Astrocyte of the hippocampus (primary cell): ENCODE measurements around the gene MPLKIP.
"Not testable (repeated sequence)": the region's sequence is repeated elsewhere in the genome, so short reads cannot be mapped to it uniquely, and the experiment has no call there.

ENCODE experiments used
- DNase-seq: peaks from one replicate; pipeline ENCODE4 v3.0.0; 2011; ENCODE audit warnings: low read depth, low spot score

Gene MPLKIP

DNA sequence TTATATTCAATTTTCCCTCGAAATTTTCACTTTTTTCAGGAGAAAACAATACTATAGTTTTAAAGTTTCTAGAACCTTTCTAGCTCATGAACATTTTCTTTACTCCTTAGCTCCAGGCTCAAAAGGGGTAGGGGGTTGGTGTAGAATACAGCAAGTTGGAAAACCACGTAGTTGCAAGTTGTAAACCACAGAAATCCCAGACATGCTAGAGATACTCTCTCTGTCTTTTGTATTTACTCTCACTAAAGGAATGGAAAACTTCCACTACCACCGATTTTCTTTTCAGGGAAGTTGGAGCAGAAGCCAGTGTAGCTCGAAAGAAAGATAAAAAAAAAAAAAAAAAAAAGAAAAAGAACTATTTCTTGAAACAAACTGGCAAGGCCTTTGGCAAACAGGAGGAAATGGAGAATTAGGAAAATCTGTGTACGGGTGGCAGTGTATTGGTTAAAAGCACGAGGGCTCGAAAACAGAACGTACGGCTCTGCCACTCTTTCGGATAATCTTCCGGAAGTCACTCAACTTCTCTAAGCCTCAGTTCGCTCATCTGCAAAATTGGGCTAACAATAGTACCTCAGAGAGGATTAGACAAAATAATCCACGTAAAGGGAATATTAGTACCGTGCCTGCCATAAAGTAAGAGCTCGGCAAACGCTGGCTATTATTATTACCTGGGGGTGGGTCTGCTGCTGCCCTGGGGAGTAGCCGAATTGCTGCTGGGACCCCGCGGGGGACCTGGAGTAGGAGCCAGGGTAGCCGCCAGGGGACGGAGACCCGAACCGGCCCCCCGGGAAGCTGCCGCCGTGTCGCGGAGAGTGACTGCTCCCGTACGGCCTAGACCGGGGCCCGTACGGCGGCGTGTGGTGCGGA is 628 bp downstream of the MPLKIP start:
- DNase-seq, result peak; percentile 60

DNA sequence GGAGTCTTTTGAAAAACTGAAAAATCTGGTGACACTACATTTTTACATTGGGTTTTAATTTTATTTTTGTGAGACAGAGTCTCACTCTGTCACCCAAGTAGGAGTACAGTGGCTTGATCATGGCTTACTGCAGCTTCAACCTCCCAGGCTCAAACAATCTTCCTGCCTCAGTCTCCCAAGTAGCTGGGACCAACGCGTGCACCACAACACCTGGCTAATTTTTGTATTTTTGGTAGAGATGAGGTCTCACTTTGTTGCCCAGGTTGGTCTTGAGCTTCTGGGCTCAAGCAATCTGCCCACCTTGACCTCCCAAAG is 11.5 kb downstream of the MPLKIP start:
- no peak for DNase-seq

GRCh38 chr7:40122100-40122939 is 12.1 kb downstream of the MPLKIP start:
- not testable (repeated sequence) for DNase-seq

DNA sequence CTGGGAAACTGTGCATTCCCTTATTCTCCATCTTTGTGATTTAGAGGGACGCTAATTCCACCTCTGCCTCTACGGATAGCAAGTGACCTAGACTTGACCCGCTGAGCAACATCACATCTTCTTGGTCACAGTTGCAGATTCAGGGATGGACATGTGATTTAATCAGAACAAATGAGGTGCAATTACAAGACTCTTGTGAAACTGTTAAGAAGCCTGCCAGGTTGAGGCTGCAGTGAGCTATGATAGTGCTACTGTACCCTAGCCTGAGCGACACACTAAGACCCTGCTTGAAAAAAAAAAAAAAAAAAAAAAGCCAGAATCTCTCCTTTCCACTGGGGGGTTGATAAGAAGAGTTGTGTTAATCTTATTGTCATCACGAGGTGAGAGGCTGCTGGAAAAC is 14.4 kb downstream of the MPLKIP start:
- no peak for DNase-seq

DNA sequence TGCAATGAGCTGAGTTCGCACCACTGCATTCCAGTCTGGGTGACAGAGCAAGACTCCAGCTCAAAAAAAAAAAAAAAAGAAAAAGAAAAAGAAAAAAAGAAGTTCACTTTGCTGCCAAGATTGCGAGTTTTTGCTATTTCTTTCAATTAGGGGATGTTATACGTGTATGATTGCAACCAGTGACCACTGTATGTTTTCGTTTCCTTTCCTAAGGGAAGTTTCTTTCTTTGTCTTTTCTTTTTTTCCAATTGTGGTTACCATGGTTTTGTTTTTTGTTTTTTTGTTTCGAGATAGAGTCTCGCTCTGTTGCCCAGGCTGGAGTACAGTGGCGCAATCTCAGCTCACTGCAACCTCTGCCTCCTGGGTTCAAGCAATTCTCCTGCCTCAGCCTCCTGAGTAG is 16.2 kb downstream of the MPLKIP start:
- DNase-seq, result not testable (repeated sequence)

DNA sequence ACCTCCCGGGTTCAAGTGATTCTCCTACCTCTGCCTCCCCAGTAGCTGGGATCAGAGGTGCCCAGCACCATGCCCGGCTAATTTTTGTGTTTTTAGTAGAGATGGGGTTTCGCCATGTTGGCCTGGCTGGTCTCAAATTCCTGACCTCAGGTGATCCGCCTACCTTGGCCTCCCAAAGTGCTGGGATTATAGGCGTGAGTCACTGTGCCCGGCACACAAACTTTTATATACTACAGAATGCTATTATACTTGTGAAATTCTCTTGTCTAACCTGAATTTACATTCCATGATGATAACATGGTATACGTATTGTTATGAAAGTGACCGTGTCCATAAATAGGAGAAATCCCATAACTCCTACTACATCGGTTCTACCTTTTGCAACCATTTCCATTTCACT is 17.2 kb downstream of the MPLKIP start:
- DNase-seq, result not testable (repeated sequence)

- no peak for DNase-seq
Measured at GRCh38 chr7:40115936-40116335, 18.5 kb downstream of the MPLKIP start.

DNA sequence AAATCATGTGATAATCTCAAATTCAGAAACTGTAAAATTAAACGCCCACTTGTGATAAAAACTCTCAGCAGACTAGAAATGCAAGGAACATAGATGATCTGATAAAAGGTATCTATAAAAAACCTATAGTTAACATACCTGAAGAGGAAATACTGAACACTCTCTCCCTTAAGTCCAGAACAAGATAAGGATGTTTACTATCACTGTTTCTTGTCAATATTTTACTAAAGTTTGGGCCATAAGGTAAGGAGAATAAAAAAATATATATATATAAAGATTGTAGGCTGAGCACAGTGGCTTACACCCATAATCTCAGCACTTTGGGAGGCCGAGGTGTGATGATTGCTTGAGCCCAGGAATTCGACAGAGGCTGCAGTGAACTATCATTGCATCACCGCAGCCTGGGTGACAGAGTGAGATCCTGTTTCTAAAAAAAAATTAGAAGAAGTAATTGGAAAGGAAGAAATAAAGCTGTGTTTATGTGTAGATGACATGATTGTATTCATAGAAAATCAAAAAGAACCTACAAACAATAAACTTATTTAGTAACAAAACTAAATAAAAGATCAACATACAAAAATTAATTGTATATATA is 28.4 kb downstream of the MPLKIP start:
- DNase-seq, result no peak

GRCh38 chr7:40102897-40103296 is 31.5 kb downstream of the MPLKIP start:
- no peak for DNase-seq

DNA sequence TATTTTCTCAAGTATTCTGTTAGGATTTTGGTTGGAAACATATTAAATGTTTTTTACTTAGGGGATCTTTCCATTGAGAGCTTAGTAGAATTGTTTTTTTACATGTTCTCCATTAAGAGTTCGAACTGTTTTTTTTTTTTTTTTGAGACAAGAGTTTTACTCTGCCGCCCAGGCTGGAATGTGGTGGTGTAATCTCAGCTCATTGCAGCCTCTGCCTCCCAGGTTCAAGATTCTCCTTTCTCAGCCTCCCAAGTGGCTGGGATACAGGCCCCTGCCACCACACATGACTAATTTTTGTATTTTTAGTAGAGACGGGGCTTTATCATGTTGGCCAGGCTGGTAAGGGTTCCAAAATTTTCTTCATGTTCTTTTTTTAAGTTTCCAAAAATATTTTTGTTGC is 33.2 kb downstream of the MPLKIP start:
- no peak for DNase-seq

DNA sequence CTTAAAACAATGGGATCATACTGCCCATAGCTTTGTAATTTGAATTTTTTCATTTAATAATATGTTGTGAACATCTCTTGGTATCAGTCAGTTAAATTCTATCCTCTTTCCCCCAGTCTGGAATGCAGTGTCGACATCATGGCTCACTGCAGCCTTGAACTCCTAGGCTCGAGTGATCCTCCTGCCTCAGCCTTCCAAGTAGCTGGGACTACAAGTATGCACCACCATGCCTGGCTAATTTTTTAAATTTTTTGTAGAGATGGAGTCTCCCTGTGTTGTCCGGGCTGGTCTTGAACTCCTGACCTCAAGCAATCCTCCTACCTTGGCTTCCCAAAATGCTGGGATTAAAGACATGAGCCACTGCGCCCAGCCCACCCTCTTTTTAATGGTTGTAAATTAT is 34.6 kb downstream of the MPLKIP start:
- DNase-seq, result no peak

GRCh38 chr7:40098810-40099209 is 35.6 kb downstream of the MPLKIP start:
- no peak for DNase-seq

- no peak for DNase-seq
Measured at GRCh38 chr7:40097728-40098127, 36.7 kb downstream of the MPLKIP start.

DNA sequence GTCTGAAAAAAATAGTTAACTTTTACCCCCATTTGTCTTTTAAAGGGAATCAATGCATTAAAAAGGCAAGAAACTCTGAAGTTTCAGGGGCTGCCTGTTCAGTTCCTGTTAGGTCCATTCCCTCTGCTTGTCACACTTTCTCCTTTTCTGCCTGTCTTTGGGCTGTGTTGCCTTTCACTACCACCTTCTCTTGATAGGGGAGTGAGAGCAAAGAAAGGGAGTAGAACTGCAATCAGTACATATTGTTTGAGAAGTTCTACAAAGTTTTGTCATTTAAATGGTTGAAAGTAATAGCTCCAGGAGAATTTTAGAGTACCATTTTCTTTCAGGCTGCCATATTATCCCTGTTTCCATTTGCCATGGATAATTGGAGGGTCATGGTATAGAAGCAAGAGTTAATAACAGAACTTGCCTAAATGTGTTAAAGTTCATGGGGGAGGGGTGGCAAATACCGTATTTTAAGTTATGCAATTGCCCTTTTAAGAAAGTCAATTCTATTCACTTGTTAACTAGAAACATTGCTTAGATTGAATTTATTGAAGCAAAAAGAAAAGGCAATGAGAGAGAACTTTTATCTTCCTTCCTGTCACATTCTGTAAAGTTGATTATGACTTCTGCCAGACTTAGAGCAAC is 38.6 kb downstream of the MPLKIP start:
- DNase-seq, result no peak

GRCh38 chr7:40095230-40095629 is 39.2 kb downstream of the MPLKIP start:
- no peak for DNase-seq

- no peak for DNase-seq
Measured at GRCh38 chr7:40093631-40094350, 40.6 kb downstream of the MPLKIP start.

GRCh38 chr7:40092182-40092581 is 42.2 kb downstream of the MPLKIP start:
- no peak for DNase-seq

DNA sequence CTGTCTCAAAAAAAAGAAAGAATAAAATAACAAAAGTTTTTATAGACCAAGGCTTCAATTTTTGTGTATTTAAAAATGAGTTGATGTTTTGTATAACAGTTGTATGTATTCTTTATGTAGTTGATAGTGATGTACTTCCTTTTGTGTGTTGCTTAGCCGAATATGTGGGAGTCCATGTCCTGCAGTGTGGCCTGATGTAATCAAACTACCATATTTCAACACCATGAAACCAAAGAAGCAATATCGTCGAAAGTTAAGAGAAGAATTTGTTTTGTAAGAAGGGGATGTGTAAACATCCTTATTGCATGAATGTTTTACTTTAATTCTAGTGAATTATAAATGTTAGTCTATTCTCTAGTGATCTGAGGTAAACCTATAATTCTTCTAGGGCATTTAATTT is 56.6 kb downstream of the MPLKIP start:
- DNase-seq, result no peak
